Uterus (tissue), 4 donors: ENCODE results near the gene CHST15. TPM values are rescaled to one million over a fixed set of nuclear protein-coding genes. Genes with fewer than 3 reads are reported as not detected.
A peak's percentile ranks its signal among the peaks of the same experiment; 100 is the strongest.
"Not testable (repeated sequence)": the region's sequence is repeated elsewhere in the genome, so short reads cannot be mapped to it uniquely, and the experiment has no call there.

Source experiments
- DNase-seq, 2 donors: peaks; one replicate each; pipeline ENCODE4 v3.0.0-alpha.2; 2019 to 2020
- H3K27ac ChIP-seq, 2 donors: fragments of 200-600 bp; sonication (generic); 1 replicate in 1 of 2; 2 replicates in 1 of 2; pipeline ENCODE4 v1.5.1; 2016 to 2018
- H3K27me3 ChIP-seq, 2 donors: fragments of 200-600 bp; sonication (generic); one replicate each; pipeline ENCODE4 v1.5.1; 2018 to 2019; ENCODE audit warnings: control low read depth in 1 of 2
- H3K36me3 ChIP-seq, 2 donors: fragments of 200-600 bp; sonication (generic); one replicate each; pipeline ENCODE4 v1.5.1; 2019; ENCODE audit warnings: control low read depth in 1 of 2
- H3K4me1 ChIP-seq, 2 donors: fragments of 200-600 bp; sonication (generic); one replicate each; pipeline ENCODE4 v1.5.1; 2018 to 2019; ENCODE audit warnings: control low read depth in 1 of 2
- H3K4me3 ChIP-seq, 2 donors: fragments of 200-600 bp; sonication (generic); 1 replicate in 1 of 2; 2 replicates in 1 of 2; pipeline ENCODE4 v1.5.1; 2018 to 2019; ENCODE audit warnings: mild to moderate bottlenecking in 1 of 2
- H3K9me3 ChIP-seq, 2 donors: fragments of 200-600 bp; sonication (generic); one replicate each; pipeline ENCODE4 v1.5.1; 2019; ENCODE audit warnings: control low read depth in 1 of 2
- POLR2A ChIP-seq, 2 donors: fragments of 450-650 bp; IDR thresholded peaks; one replicate each; pipeline ENCODE4 v1.6.1; 2016; ENCODE audit warnings: antibody characterized with exemption in 2 of 2, mild to moderate bottlenecking in 1 of 2, moderate library complexity in 1 of 2
- intact Hi-C: fragments of 100-400 bp; cut with DNase I; formaldehyde crosslinking; loops from one replicate; pipeline ENCODE4 v1.15.1; 2023; ENCODE audit warnings: low total_unique reads
- total RNA-seq, 4 donors: library from RNA; depleted of rRNA in 3 of 4; stranded (reverse); fragments of >200 nt in 3 of 4; gene quantifications; one replicate each; pipeline versions ENCODE4 v1.1.0 to v1.2.4, GENCODE V29; 2014 to 2023
- TF ChIP-seq, protein P1 (sequence below), 4 experiments: fragments of 200-600 bp in 2 of 4; fragments of 450-650 bp in 2 of 4; sonication (generic) in 2 of 4; IDR thresholded peaks; one replicate each; pipeline ENCODE4 v1.5.1; 2016 to 2019; ENCODE audit warnings: antibody characterized with exemption in 4 of 4, mild to moderate bottlenecking in 2 of 4, moderate library complexity in 1 of 4
- donor health status: DM: yes; HTN: yes; CAD: no.

The CHST15 gene
- total RNA-seq, 4 donors from 2014 or later, result 9.7 to 28.5 (median 17.8) TPM

DNA sequence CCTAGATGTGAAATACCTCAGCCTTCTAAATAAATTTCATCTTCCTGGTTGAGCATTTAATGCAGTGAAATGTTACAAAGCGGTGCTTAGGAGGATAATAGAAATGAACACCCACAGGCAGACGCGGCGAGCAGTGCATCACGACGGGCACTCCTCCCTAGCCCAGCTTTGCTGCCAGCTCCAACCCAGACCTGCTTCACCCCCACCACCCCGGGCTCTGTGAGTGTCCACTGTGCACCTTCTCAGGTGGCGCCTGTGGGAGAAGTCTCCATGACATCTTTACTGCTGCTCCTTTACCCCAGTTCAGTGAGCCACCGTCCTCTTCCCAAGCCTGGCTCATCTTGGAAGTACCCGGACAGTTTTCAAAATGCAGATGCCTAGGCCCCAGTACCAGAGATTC, 5.2 kb upstream of the CHST15 start:
- Histone ChIP-seq H3K27ac (no peak overlapping the region), H3K4me3 (no peak overlapping the region), H3K27me3 (no peaks in the 10 kb centered on the region), H3K36me3 (no peaks in the 10 kb centered on the region), H3K4me1 (no peaks in the 10 kb centered on the region), H3K9me3 (no peaks in the 10 kb centered on the region)
- intact Hi-C loops, result no loop called here
- no peak for DNase-seq
- no peak for TF ChIP-seq POLR2A (IDR thresholded peaks at IDR 0.05)
- TF ChIP-seq, protein P1, sequence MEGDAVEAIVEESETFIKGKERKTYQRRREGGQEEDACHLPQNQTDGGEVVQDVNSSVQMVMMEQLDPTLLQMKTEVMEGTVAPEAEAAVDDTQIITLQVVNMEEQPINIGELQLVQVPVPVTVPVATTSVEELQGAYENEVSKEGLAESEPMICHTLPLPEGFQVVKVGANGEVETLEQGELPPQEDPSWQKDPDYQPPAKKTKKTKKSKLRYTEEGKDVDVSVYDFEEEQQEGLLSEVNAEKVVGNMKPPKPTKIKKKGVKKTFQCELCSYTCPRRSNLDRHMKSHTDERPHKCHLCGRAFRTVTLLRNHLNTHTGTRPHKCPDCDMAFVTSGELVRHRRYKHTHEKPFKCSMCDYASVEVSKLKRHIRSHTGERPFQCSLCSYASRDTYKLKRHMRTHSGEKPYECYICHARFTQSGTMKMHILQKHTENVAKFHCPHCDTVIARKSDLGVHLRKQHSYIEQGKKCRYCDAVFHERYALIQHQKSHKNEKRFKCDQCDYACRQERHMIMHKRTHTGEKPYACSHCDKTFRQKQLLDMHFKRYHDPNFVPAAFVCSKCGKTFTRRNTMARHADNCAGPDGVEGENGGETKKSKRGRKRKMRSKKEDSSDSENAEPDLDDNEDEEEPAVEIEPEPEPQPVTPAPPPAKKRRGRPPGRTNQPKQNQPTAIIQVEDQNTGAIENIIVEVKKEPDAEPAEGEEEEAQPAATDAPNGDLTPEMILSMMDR (IDR thresholded peaks at IDR 0.05), result no peak

DNA sequence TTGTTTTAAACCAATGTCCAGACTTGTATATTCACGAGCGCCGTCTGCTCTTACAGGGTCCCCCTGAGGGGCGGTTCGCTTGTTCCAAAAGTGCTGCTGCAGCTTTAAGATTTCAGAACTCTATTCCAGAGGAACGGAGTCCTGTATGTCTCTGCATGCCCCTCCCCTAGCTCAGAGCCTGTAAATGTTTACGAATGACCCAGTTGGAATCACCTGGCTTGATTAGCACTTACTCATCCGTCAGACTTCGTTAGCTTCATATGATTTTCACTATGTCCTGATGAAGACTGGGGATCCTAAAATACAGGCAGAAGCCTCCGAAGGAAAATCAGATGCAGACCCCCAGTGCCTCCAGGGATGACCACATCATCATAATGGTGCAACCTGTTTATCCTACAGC, 4.5 kb upstream of the CHST15 start:
- Histone ChIP-seq H3K4me3 (no peak overlapping the region), H3K27ac (no peak overlapping the region), H3K9me3 (no peaks in the 10 kb centered on the region), H3K27me3 (no peaks in the 10 kb centered on the region), H3K4me1 (no peaks in the 10 kb centered on the region), H3K36me3 (no peaks in the 10 kb centered on the region)
- intact Hi-C loops, result no loop called here
- no peak for DNase-seq
- TF ChIP-seq, protein P1 (IDR thresholded peaks at IDR 0.05), result no peak
- no peak for TF ChIP-seq POLR2A (IDR thresholded peaks at IDR 0.05)

DNA sequence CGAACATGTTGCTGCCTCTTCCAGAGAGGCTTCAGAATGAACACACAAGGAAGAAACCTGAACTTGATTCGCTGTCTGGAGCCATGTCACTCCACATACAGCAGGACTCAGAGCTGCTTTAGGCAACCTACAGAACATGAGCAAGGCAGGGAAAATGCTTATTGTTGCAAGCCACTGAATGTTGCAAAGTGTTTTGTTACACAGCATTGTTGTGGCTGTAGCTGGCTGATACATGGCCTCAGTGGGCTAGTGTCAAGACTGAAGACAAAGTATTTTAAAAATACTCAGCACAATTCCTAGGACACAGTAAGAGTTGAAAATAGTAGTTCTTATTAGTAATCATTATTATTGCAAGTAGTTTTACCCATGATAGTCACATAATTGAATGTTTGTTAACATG, 3.1 kb upstream of the CHST15 start:
- no peak overlapping the region for H3K4me3 ChIP-seq
- DNase-seq, result no peak
- no peaks in the 10 kb centered on the region for H3K27me3 ChIP-seq
- no peak overlapping the region for H3K27ac ChIP-seq
- no peaks in the 10 kb centered on the region for H3K36me3 ChIP-seq
- no peak for TF ChIP-seq POLR2A (IDR thresholded peaks at IDR 0.05)
- TF ChIP-seq, protein P1 (IDR thresholded peaks at IDR 0.05), result no peak
- intact Hi-C loops, result no loop called here
- H3K9me3 ChIP-seq, result no peaks in the 10 kb centered on the region
- no peaks in the 10 kb centered on the region for H3K4me1 ChIP-seq

DNA sequence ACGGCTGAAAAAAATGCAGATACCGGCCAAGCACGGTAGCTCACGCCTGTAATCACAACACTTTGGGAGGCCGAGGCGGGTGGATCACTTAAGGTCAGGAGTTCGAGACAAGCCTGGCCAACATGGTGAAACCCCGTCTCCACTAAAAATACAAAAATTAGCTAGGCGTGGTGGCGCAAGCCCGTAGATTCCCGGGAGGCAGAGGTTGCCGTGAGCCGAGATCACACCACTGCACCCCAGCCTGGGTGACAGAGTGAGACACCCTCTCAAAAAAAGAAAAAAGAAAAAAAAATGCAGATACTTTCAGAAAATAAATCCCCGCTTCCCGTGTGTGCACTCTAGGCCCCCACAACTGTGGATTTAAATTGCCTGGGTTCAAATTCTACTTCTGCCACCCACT, 2.4 kb upstream of the CHST15 start:
- H3K27ac ChIP-seq, H3K4me1 ChIP-seq, intact Hi-C loops, DNase-seq, H3K27me3 ChIP-seq, H3K36me3 ChIP-seq, H3K9me3 ChIP-seq, H3K4me3 ChIP-seq: not testable (repeated sequence)

DNA sequence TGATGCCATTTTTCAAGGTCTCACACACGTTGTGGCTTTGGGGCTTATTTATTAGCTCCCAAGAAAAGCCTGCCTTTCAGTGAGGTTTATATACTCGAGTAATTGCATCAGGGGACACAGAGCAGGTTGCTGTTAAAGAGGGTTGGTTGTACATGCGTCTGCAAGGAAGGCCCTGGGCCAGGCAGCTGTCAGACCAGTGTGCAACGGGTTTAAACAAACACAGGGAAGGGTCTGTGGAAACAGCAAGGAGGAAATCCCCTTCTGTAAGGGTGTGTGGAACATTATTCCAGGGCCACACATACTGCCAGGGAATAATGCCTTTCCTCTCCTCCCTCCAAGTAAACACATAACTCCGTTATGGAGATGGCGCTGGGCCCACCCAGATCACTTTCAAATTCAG, 1.7 kb upstream of the CHST15 start:
- Histone ChIP-seq H3K4me3 (no peak overlapping the region), H3K9me3 (no peaks in the 10 kb centered on the region), H3K27ac (no peak overlapping the region), H3K36me3 (no peaks in the 10 kb centered on the region), H3K4me1 (no peaks in the 10 kb centered on the region), H3K27me3 (no peaks in the 10 kb centered on the region)
- TF ChIP-seq, protein P1 (IDR thresholded peaks at IDR 0.05), result no peak
- TF ChIP-seq POLR2A (IDR thresholded peaks at IDR 0.05), result no peak
- intact Hi-C loops, result no loop called here
- no peak for DNase-seq

DNA sequence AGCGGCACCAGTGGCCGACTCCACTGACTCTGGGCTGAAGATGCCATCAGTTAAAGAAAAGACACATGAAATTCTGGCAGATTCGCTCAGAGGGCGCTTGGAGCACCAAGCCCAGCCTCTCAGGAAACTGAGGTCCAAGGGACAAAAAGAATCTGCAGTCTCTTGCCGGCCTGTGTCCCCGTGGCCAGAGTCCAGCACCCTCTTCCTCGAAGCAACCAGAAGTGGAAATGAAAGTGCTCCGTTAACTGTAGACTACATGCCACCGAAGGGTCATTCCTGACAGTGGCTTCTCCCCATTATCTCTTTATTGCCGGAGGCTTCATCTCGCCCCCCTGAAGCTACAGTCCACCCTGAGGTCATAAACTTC, 1.0 kb upstream of the CHST15 start:
- Histone ChIP-seq H3K4me3 (peak overlapping the region in 1 of 2 donors; percentile 62), H3K36me3 (no peaks in the 10 kb centered on the region), H3K27me3 (no peaks in the 10 kb centered on the region), H3K27ac (peak overlapping the region; percentile 71 to 77), H3K9me3 (no peaks in the 10 kb centered on the region), H3K4me1 (no peaks in the 10 kb centered on the region)
- TF ChIP-seq POLR2A (IDR thresholded peaks at IDR 0.05), result no peak
- TF ChIP-seq, protein P1 (IDR thresholded peaks at IDR 0.05), result no peak
- no peak for DNase-seq
- intact Hi-C loops, result no loop called here

DNA sequence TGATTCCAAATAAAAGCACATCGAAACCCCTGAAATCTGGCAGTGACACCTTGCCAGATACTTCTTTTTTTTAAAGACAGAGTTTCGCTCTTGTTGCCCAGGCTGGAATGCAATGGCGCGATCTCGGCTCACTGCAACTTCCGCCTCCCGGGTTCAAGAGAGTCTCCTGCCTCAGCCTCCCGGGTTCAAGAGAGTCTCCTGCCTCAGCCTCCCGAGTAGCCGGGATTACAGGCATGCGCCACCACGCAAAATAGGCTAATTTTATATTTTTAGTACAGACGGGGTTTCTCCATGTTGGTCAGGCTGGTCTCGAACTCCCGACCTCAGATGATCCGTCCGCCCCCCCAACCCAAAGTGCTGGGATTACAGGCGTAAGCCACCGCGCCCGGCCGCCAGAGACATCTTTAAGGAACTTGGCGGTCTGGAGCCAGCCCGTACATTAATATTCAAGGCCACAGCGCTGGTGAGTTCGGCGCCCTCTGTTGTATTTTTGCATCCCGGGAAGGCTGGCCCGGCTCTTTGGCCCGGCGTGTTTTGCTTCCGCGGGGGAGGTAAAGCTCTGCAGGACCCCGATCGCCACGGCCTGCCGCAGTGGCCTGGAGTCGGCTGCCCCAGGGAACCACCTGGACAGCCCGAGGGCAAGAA, 498 bp upstream of the CHST15 start:
- H3K27me3 ChIP-seq, H3K4me1 ChIP-seq, H3K9me3 ChIP-seq, H3K36me3 ChIP-seq, intact Hi-C loops: not testable (repeated sequence)
- H3K4me3 ChIP-seq, result peak overlapping the region; percentile 42 to 62
- peak; percentile 31 to 39 for DNase-seq
- H3K27ac ChIP-seq, result peak overlapping the region; percentile 71 to 77
